HepG2 (cell line): ENCODE data around the gene CSPG5. TPM values are rescaled to one million over a fixed set of nuclear protein-coding genes. Genes with fewer than 3 reads are reported as not detected.
A peak's percentile ranks its signal among the peaks of the same experiment; 100 is the strongest.

Experiments used
- ATAC-seq: fragments of 200-7000 bp; cut with Tn5 transposase; 3 replicates; pipeline ENCODE4 v1.9.1; 2020; ENCODE audit warnings: mild to moderate bottlenecking, moderate library complexity
- BruUV-seq: library from RNA; stranded (reverse); fragments of 400-500 nt; replicated peaks from 2 replicates; lab custom pipeline; 2021; lab: Mats Ljungman, UMichigan
- CTCF ChIA-PET: fragments of 300-600 bp; formaldehyde crosslinking; extraction: SDS; loops from one replicate; lab custom pipeline; 2021; ENCODE audit warnings: low total read pairs, inconsistent platforms, low intra/inter-chr PET ratio; lab: Yijun Ruan, JAX
- POLR2A ChIA-PET: fragments of 350-600 bp; sonication (Branson Sonifier 250); formaldehyde crosslinking; loops from one replicate; lab custom pipeline; 2020; ENCODE audit warnings: antibody characterized with exemption, inconsistent platforms; lab: Yijun Ruan, JAX
- DNase-seq: peaks from one replicate; pipeline ENCODE4 v3.0.0-alpha.2; 2015; ENCODE audit warnings: low spot score
- FAIRE-seq: peaks from 3 replicates; lab custom pipeline; 2011; peaks lifted over from hg19 to GRCh38; lab: Jason Lieb, UNC
- H2AFZ ChIP-seq: one replicate; pipeline ENCODE4 v1.6.1; 2011; ENCODE audit warnings: low read length, inconsistent platforms
- H3K27ac ChIP-seq: fragments of 300-600 bp; 3 replicates; pipeline ENCODE4 v1.8.0; 2011; ENCODE audit warnings: mixed run types, mild to moderate bottlenecking, mixed read lengths, low read length, inconsistent platforms; ENCODE audit not compliant: insufficient read depth; ENCODE audit errors: extremely low read length
- H3K27me3 ChIP-seq, 2 experiments: fragments of 200-600 bp in 1 of 2; 2 replicates in 1 of 2; 3 replicates in 1 of 2; pipeline versions ENCODE4 v1.6.0 to v1.8.0; 2011; ENCODE audit warnings: low read length in 2 of 2, mild to moderate bottlenecking in 2 of 2, moderate library complexity in 2 of 2, inconsistent platforms in 1 of 2; ENCODE audit not compliant: insufficient read depth in 2 of 2, control insufficient read depth in 1 of 2
- H3K36me3 ChIP-seq, 2 experiments: fragments of 200-600 bp in 1 of 2; replicated peaks in 1 of 2; 2 replicates in 1 of 2; 3 replicates in 1 of 2; pipeline versions ENCODE4 v1.5.1 to v1.8.0; 2011; ENCODE audit warnings: low read length in 2 of 2, inconsistent platforms in 1 of 2; ENCODE audit not compliant: insufficient read depth in 2 of 2, control insufficient read depth in 1 of 2
- H3K4me1 ChIP-seq: 2 replicates; pipeline ENCODE4 v1.5.1; 2012; ENCODE audit warnings: low read length, inconsistent platforms; ENCODE audit not compliant: insufficient read depth
- H3K4me2 ChIP-seq: 2 replicates; pipeline ENCODE4 v1.6.0; 2011; ENCODE audit warnings: low read depth, low read length, inconsistent platforms
- H3K4me3 ChIP-seq, 3 experiments: fragments of 200-600 bp in 1 of 3; sonication (generic), shearing (Covaris generic) in 1 of 3; replicated peaks in 1 of 3; 2 replicates each; pipeline ENCODE4 v1.5.1; 2011 to 2016; ENCODE audit warnings: low read length in 3 of 3, inconsistent platforms in 2 of 3, low read depth in 2 of 3, mild to moderate bottlenecking in 2 of 3, control low read depth in 1 of 3, mixed read lengths in 1 of 3; ENCODE audit not compliant: insufficient read depth in 1 of 3
- H3K79me2 ChIP-seq: one replicate; pipeline ENCODE4 v1.6.1; 2011; ENCODE audit warnings: low read length, inconsistent platforms; ENCODE audit not compliant: insufficient read depth
- H3K9ac ChIP-seq: 2 replicates; pipeline ENCODE4 v1.6.0; 2011; ENCODE audit warnings: mild to moderate bottlenecking, low read depth, low read length, inconsistent platforms; ENCODE audit not compliant: insufficient read depth
- H3K9me3 ChIP-seq: 2 replicates; pipeline ENCODE4 v1.5.1; 2012; ENCODE audit warnings: mild to moderate bottlenecking, low read length
- H4K20me1 ChIP-seq: 2 replicates; pipeline ENCODE4 v1.6.0; 2011; ENCODE audit warnings: inconsistent platforms, mild to moderate bottlenecking, low read length, moderate library complexity; ENCODE audit not compliant: insufficient read depth
- CREB1 ChIP-seq, 2 experiments: fragments of 450-650 bp in 1 of 2; IDR thresholded peaks; 2 replicates each; pipeline ENCODE4 v1.6.1; 2016 to 2017; ENCODE audit warnings: control low read depth in 1 of 2, mild to moderate bottlenecking in 1 of 2, missing compliant biosample characterization in 1 of 2, missing genetic modification characterization in 1 of 2
- HNRNPL ChIP-seq: fragments of 200-400 bp; formaldehyde crosslinking; IDR thresholded peaks from 2 replicates; pipeline ENCODE4 v1.6.1; 2017; ENCODE audit warnings: mild to moderate bottlenecking, low read depth, low read length
- SMAD1 ChIP-seq: sonication (generic); formaldehyde crosslinking; IDR thresholded peaks from 2 replicates; pipeline ENCODE4 v1.4.0; 2020; ENCODE audit warnings: missing genetic modification reagents, low read depth, mild to moderate bottlenecking, borderline replicate concordance
- ZBTB21 ChIP-seq: sonication (generic); formaldehyde crosslinking; IDR thresholded peaks from 2 replicates; pipeline ENCODE4 v1.4.0; 2020; ENCODE audit warnings: missing genetic modification reagents
- ZFAT ChIP-seq: sonication (generic); formaldehyde crosslinking; conservative IDR thresholded peaks from 2 replicates; pipeline ENCODE4 v1.8.1; 2023; ENCODE audit warnings: missing genetic modification reagents, inconsistent platforms
- ZMYM3 ChIP-seq: sonication (generic); formaldehyde crosslinking; IDR thresholded peaks from 2 replicates; pipeline ENCODE4 v1.5.1; 2020; ENCODE audit warnings: mild to moderate bottlenecking, missing genetic modification reagents
- ZNF12 ChIP-seq: sonication (generic); formaldehyde crosslinking; IDR thresholded peaks from 2 replicates; pipeline ENCODE4 v1.5.0; 2020; ENCODE audit warnings: missing genetic modification reagents
- ZNF7 ChIP-seq: IDR thresholded peaks from 2 replicates; pipeline ENCODE4 v1.6.1; 2016; ENCODE audit warnings: missing biosample characterization, missing genetic modification reagents
- ZNF782 ChIP-seq: sonication (generic); formaldehyde crosslinking; IDR thresholded peaks from 2 replicates; pipeline ENCODE4 v1.4.0; 2020; ENCODE audit warnings: missing genetic modification reagents, mild to moderate bottlenecking, borderline replicate concordance
- WGBS: methylation state at CpG from one replicate; pipeline ENCODE4 v1.1.6; 2017; ENCODE audit warnings: low lambda C conversion rate; 5-methylcytosine and 5-hydroxymethylcytosine counted together
- in situ Hi-C: cut with HindIII; loops from 2 replicates; pipeline ENCODE4 v1.10.0; 2017; ENCODE audit warnings: low pct_unique_long_range_greater_than_20kb; ENCODE audit not compliant: extremely low pct_ligation_motif_present
- intact Hi-C: fragments of 100-400 bp; cut with micrococcal nuclease; formaldehyde crosslinking; loops from one replicate; pipeline ENCODE4 v1.10.0; 2022; ENCODE audit not compliant: unreplicated experiment
- polyA plus RNA-seq, 8 experiments: library from polyadenylated mRNA; depleted of rRNA in 3 of 8; stranded (reverse) in 7 of 8; unstranded in 1 of 8; fragments of >200 nt; fragmentation: Illumina TruSeq in 4 of 8; extraction: Trizol in 4 of 8; gene quantifications; 2 replicates each; pipeline versions ENCODE4 v1.2.1 to v1.2.3, GENCODE V29; 2011 to 2016; ENCODE audit warnings: low read depth in 4 of 8, missing spikeins in 1 of 8, mixed read lengths in 1 of 8; ENCODE audit not compliant: insufficient read depth in 1 of 8
- total RNA-seq, 5 experiments: library from RNA; depleted of rRNA; stranded (reverse); fragments of >200 nt; fragmentation: Illumina TruSeq; extraction: Trizol; gene quantifications; 2 replicates each; pipeline ENCODE4 v1.2.3, GENCODE V29; 2016; ENCODE audit warnings: low read depth in 1 of 5

CSPG5 gene
- total and polyA plus RNA-seq, 2 of the 13 experiments (the other 11 are each of a cell fraction or from before 2014, with no cell fraction given) = 0.07 to 0.15 TPM

GRCh38 chr3:47536221-47536891, 42.3 kb downstream of the CSPG5 start:
- ChIA-PET POLR2A (no interaction called here), CTCF (no interaction called here)
- no TSS peak for BruUV-seq
- Histone ChIP-seq H3K4me1 (peaks cover 19% of the 10 kb centered on the region), H4K20me1 (no peaks in the 10 kb centered on the region), H3K27ac (no peak overlapping the region), H3K79me2 (no peaks in the 10 kb centered on the region), H3K27me3 (peaks cover 0 to 13% of the 10 kb centered on the region in 2 experiments; a peak in 3 of 5 replicates), H3K36me3 (no peaks in the 10 kb centered on the region), H2AFZ (no peak overlapping the region), H3K4me2 (no peak overlapping the region), H3K4me3 (no peak overlapping the region), H3K9me3 (no peaks in the 10 kb centered on the region), H3K9ac (no peak overlapping the region)
- in situ Hi-C loops (no loop called here), intact Hi-C loops (no loop called here)
- ATAC-seq = peak; percentile 52
- no peak for TF ChIP-seq ZFAT (CRISPR knock-in tag)
- no peak for TF ChIP-seq ZNF7
- TF ChIP-seq CREB1 (IDR thresholded peaks at IDR 0.05) = no peak
- no peak for TF ChIP-seq CREB1 (CRISPR knock-in tag; IDR thresholded peaks at IDR 0.05)
- TF ChIP-seq ZNF782 (CRISPR knock-in tag) = no peak
- no peak for TF ChIP-seq ZNF12
- no peak for TF ChIP-seq ZMYM3 (CRISPR knock-in tag)
- TF ChIP-seq ZBTB21 (CRISPR knock-in tag) = no peak
- no peak for TF ChIP-seq SMAD1 (CRISPR knock-in tag)
- TF ChIP-seq HNRNPL = 0 out of 2 replicates have a peak, but pooled peaks have one; percentile 36
- DNase-seq = no peak
- no peak for FAIRE-seq
- 38% methylated on average over 12 of the region's 19 CpGs for WGBS
